Activated CD4-positive, alpha-beta T cell treated with anti-CD3 and anti-CD28 coated beads, Interleukin-2, Interleukin-6, amounts not matched to agents 100 ng/mL and 50 ng/mL, durations not matched to agents 16 hours and 8 hours (primary cell): ENCODE results near the gene PAQR7.

Experiments used
- DNase-seq: peaks from one replicate; pipeline ENCODE4 v3.0.0-alpha.2; 2020

Gene PAQR7

DNA sequence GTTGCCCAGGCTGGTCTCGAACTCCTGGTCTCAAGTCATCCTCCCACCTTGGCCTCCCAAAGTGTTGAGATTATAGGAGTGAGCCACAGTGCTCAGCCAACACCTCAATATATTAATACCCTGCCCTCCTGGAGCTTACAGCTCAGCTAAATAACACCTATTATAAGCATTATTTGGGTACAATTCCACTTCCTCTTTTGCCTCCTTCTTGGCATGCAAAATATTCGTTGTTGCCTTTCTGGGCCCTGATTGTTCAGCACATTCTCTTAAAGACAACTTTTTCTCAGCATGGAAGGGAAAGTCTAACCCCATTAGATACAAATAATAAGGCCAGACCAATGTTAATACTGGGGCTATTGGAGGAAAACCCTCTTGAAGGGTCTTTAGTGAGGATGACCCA is 2.8 kb downstream of the PAQR7 start:
- DNase-seq, result no peak

DNA sequence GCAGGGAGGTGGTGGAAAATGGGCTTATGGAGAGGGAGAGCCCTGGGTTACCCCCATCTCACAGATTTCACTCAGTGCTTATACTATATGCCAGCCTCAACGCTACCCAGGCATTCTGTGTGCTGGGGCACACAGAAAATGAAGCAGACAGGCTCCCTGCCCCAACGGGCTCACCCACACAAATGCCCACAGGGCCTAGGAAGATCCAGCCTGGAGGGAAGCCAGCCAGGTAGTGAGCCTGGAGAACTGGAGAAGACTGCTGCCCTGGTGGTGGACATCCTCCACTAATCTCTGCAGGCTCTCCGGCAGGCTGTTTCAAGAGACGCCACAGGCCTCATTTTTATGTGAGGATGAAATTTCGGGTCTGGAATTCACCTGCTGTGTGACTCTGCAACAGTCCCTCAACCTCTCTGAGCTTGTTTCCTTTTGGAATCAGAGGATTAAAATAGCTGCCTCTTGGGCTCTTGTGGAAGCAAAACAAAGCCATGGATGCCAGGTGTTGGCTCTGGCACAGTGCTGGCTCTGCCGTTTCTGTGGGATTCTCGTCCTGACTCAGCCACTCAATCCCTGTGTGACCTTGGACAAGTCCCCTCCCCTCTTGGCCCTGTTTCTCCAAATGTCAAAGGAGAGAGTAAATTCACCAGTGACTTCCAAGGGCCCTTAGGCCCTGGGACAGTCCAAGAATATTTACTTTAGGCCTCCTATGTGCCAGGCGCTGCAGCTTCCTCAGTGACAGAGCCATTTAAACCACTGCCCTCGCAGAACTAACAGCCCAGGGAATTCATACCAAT is 3.6 kb downstream of the PAQR7 start:
- no peak for DNase-seq

DNA sequence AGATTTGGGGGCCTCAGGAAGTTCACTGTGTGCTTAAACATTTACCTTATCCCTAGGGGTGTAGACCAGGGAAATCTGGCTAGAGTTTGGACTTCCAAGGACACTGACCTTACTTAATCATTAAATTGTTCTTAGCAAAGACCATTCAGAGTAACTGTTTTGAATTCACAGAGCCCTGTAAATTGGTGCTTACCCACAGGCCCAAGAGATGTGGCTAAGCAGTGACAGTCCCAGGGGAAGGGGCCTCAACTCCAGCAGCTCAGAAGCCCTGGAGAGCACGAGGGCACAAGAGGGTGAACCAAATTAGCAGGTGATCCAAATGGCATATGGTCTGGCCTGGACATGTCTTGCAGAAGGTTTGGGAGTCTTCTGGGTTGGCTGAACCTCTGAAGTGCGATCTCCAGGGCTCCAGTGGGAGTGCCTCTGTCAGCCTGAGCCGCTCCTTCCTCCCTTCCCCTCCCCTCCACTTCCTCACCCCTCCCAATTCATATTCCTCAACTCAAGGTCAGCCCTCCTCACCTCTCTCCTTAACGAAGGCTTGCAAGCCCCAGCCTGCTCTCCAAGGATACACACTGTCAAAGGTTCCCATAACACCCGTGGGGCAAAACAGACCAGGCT is 4.3 kb downstream of the PAQR7 start:
- DNase-seq, result no peak

DNA sequence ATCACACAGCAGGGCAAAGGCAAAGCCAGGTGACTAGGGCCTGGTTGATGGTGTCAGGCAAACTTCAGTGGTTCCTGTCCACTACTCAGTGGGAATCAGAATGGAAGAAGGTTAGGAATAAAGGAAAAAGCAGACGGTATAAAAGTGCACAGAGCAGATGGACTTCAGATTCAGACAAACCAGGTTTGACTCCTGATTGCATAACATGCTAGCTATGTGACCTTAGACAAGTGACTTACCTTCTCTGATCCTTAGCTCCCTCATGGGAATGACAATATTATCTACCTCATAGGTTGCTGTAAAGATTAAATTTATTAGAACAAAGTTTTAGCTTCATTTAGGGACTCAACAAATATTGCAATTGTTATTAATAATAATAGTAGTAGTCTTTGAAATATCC is 4.9 kb downstream of the PAQR7 start:
- DNase-seq, result no peak

DNA sequence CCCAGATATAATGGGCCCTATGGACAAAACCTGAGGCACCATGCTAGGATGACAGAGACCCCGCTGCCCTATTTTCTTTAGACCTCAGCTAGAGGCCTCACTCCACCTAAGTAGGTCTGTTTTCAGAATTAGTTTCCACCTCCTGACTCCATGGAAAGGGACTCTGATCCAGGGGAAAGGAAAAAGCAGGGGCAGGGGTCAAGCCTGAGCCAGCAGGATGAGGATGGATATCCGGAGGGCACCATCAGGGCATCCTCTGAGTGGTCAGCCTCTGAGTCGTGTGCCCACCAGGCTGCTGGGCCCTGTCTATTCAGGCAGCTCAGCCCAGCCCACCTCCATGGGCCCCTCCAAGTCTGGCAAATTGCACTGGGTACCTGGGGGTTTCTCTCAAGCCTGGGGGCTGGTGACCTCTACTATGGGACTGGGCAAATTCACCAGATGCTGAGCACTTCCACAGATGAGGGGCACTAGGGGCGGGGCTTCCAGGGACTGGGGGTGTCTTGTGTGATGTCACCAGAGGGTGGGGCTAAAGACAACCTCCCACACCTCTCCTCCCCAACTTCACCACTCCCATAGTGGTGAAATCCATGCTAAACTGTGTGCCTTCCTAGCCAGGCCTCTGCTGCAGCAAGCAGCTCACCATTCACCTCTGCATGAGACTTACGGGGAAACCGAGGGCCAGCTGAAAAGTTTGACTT is 5.5 kb downstream of the PAQR7 start:
- no peak for DNase-seq

DNA sequence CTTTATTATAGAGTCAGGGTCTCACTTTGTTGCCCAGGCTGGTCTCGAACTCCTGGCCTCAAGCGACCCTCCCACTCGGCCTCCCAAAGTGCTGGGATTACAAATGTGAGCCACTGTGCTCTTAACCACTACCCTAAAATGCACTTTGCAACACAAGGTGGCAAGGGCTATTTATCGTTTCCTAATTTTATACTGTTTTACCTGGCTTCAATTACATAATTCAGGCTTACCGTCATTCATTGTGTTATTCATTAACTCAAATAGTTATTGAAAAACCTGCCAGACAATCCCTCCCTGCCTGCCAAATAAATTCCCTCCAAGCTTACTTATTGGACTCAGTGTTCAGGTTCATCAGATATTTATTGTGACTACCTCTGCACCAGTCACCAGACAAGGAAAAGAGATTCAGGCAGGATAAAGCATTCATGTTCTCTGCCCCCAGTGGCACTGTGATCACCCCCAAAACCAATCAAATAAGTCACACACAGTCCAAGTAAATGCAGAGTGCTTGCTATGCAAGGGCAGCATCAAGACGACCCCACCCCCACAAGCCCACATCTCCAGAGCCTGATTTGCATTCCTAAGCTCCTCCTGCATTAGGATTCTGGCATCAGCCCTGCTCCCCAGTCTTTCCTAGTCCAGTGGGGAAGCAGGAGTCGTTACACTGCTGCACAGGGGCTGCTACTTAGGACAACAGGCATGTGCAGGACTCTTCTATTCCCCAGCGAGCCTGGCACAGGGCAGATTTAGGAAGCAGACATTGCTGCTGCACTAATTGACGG is 8.1 kb downstream of the PAQR7 start:
- no peak for DNase-seq

DNA sequence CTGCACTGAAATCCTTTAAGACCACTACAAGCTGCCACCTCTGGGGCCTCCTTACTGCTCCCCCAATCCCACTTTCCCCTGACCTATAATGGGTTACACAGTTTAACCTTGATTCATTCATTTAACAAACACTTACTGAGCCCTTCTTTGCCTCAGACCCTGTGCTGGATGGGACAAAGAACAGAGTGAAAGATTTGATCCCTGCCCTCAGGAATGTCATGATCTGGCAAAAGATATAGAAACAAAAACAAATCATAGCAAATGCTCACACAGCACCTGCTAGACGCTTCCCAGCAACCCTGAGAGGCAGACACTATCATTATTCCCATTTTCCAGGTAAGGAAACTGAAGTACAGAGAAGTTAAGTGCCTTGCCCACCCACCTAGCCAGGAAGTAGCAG is 9.2 kb downstream of the PAQR7 start:
- no peak for DNase-seq

DNA sequence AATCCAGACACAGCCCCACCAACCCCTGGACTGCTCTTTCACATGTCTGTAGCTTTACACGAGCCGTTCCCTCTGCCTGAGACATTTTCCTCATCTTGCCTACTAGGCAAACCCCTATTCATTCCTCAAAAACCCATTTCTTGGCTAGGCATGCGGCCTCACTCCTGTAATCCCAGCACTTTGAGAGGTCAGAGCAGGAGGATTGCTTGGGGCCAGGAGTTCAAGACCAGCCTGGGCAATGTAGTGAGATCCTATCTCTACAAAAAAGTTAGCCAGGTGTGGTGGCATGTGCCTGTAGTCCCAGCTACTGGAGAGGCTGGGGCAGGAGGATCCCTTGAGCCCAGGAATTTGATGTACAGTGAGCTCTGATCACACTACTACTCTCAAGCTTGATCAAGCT is 11.1 kb downstream of the PAQR7 start:
- DNase-seq, result no peak

DNA sequence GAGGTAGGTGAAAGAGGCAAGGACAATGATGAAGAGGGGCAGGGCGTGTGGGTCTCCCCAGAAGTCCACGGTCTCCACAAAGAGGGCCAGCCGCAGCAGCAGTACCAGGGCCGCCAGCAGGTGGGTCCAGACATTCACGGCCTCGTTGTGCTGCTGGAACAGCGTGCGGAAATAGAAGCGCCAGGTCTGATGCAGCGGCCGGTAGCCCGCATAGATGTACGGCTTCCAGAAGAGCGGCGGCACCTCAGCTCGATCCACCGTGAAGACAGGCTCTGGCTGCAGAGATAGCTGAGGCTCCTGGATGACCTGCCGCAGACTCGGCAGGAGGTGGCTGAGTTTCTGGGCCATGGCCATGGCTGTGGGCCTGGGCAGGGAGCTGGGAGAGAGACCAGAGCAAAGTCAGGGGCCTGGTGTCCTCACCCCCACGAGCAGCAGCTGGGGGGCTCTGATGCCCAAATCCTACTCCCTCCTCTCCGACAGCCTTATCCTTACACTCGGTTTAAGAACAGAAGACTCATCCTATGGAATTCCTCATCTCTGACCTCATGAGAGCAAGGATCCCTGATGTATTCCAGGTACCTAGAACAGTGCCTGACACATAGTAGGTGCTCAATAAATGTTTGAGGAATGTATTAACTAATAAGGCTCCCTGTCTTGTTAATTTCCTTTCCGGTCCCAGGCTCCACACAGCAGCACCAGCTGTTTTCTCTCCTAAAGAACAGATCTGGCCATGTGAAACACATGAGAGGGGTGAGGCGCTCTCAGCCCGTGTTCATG is 11.8 kb downstream of the PAQR7 start:
- no peak for DNase-seq

DNA sequence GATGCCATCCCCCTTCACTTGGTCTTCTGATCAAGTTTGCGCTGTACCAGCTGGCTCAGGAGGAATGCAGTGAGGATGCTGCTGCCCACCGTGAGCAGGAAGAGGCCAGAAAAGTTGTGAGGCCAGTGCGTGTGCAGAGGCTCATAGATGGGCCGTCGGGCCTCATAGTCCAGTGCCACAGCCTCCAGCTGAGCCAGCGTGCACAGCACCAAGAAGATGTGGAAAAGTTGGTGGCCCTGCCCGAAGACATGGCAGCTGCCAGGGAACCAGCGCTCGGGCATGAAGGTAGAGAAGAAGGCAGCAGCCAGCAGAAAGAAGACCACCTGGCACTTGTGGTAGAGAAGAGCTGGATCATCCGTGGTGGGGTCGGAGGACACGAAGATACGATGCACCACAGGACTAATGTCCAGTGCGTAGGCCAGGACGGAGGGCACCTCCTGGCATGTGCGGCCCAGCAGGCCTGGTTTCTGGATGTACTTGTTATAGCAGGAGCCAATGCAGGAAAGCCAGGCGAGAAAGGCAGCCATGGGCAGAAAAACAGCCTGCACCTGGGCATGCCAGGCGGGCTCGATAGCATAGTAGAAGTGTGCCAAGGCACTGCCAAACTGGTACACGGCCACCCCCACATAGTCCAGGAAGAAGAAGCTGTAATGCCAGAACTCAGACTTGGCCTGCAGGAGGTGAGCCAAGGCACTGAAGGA is 12.6 kb downstream of the PAQR7 start:
- DNase-seq, result no peak

DNA sequence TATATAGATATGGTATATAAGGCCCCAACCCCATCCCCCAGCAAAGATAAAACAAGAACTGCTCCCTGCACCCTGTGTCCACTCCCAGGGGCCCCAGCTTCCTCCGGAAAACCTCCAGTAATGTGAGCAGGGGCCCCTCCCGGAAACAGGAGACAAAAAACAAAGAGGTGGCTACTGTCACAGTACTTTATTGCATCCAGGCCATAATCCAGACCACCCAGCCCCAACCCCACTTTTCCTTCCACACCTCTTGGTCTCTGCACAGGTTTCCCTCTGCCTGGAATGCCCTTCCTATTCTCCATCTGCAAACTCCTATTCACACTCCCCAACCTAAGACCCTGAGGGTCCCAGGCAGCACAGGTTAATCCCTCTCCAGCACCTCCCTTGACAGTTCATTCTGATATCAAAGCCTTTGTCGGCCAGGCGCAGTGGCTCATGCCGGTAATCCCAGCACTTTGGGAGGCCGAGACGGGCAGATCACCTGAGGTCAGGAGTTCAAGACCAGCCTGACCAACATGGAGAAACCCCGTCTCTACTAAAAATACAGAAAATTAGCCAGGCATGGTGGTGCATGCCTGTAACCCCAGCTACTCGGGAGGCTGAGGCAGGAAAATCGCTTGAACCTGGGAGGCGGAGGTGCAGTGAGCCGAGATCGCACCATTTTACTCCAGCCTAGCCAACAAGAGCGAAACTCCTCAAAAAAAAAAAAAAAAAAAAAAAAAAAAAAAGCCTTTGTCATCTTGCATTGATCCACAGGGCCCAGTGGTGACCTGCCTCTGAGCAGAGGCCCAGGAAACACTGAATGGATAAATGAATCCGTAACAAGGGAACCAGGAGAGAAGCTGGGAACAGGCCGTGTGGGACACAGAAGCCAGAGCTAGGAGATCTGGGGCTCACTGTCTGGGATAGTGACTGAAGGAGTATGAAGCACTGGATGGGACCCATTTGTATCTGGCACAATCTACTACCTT is 13.9 kb downstream of the PAQR7 start:
- no peak for DNase-seq

DNA sequence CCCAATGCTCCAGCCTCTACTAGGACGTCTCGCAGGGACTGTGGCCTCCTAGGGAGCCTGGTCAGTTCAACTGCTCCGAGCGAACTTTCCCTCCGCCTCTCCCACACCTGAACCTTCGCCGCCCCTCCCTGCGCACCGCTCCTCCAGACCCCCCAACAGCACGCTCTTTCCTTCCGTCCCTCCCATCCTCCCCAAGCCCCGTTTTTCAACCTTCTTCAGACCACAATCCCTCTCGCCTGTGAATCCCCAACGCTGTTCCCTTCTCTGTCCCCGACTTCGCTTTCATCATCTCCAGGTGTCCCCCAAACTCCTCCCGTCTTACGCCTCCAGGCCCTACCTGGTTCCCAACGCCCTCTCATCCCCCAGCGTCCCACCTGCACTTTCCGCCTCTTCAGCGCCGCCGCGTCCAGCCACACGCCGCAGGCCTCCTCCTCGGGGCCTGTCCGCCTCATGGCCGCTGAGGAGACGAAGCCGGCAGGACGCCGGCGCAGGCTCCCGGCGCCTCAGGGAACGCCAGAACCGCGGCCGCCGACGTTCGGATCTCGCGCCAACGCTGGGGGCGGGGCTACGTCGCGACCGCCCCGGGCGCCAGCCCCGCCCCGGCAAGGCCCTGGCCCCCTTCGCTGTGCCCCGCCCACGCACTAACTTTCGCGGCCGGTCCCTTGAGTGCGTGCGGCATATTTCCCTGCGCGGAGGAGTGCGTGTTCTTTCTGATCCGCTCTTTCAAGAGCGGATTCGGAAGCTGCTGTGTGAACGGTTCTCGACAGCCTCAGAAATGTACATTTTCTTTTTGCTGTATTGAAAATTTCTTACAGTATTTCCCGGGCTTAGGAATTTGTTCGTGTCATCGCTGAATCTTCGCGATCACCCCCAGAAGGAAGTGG is 16.4 kb downstream of the PAQR7 start, which contains the start of gene AUNIP:
Gene AUNIP (minus strand): TSS at position 552 of the 884 bp plus-strand sequence. CDS start 100 bp downstream, at position 452.
- peak; percentile 93 for DNase-seq

DNA sequence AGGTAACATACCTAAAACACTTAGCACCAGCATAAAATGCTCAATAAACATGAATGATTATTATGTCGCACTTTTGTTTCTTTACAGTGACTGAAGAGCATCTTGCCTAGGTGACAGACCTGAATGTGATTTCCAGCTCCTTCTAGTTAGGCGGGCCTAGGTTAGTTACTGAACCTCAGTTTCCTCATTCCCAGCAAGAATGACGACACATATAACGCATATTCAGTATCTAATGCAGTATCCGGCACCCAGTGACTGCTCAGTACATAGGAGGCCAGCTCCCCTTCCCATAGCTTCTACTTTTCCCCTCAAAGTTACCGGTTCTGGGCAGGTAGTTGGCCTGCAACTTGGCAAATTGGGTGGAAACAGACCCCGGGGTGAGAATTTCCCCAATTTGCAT is 17.0 kb downstream of the PAQR7 start:
- no peak for DNase-seq

DNA sequence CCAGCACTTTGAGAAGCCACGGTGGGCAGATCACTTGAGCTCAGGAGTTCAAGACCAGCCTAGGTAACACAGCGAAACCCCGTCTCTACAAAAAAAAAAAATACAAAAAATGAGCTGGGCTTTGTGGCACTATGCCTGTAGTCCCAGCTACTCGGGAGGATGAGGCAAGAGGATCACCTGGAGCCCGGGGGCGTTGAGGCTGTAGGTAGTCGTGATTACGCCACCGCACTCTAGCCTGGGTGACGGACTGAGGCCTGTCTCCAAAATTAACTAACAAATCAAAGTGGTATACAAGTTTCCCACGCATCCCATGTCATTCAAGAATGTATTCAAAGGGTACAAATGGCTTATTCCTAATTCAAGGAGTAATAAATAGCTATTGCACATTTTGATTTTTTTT is 18.7 kb downstream of the PAQR7 start:
- DNase-seq, result no peak

DNA sequence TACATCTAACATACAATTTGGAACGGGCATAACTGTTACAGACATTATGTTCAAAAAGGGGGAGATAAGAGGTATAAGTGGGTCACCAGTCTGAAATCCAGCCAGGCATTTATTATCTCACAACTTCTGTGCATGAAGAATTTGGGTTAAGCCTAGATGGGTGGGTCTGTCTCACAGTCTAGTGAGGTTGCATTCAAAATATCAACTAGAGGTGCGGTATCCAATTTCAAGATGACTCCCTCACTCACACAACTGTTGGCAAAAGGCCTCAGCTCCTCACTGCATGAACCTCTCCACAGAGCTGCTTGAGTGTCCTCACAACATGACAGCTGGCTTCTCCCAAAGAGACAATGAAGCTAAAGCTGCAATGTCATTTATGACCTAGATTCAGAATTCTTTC is 21.0 kb downstream of the PAQR7 start:
- DNase-seq, result no peak

DNA sequence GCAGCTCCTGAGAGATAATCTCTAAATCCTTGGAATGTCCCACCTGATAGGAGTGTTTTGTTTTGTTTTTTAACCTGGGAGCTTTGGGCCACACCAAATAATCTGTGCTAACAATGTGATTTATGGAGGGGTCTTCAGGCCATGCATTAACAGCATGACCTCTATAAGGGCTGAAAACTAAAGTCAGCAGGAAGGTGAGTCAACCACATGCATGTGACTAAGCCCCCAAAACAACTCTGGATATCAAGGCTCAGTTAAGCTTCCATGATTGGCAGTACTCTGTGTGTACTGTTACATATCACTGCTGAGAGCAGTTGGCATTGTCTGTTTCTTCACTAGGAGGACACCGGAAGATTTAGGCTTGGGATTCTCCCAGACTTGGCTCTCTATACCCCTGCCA is 27.0 kb downstream of the PAQR7 start:
- DNase-seq, result no peak

DNA sequence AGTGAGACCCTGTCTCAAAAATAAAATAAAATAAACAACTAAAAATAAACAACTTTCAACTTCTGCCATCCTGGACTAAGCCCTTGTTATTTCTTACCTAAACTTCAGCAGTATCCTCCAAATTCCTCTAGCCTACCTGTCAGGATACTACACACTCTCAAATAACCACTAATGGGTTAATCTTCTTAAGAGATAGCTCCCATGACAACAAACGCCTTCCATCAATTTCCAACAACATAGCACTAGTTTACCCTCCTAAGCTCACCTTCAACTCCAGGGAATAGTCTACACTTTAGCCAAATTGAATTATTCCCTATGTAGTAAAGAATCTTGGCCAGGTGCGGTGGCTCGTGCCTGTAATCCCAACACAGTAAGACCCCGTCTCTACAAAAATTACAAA is 27.6 kb downstream of the PAQR7 start:
- DNase-seq, result no peak

DNA sequence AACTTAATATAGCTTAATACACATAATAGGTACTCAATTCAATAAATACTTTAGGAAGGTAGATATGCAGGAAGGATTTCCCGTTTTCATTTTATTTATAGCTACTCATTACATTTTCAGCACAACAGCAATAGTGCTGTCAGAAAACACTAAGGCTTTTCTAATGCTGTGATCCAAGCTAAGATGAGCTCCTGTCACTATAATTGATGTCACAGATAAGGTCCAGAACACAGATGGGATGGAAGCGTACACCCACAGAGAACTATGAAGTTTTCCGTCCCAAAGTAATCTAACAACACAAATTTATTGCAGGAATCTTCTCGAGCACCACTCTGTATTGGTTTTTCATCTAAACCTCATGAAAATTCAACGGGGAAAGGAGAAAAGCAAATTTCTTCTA is 29.8 kb downstream of the PAQR7 start:
- no peak for DNase-seq

DNA sequence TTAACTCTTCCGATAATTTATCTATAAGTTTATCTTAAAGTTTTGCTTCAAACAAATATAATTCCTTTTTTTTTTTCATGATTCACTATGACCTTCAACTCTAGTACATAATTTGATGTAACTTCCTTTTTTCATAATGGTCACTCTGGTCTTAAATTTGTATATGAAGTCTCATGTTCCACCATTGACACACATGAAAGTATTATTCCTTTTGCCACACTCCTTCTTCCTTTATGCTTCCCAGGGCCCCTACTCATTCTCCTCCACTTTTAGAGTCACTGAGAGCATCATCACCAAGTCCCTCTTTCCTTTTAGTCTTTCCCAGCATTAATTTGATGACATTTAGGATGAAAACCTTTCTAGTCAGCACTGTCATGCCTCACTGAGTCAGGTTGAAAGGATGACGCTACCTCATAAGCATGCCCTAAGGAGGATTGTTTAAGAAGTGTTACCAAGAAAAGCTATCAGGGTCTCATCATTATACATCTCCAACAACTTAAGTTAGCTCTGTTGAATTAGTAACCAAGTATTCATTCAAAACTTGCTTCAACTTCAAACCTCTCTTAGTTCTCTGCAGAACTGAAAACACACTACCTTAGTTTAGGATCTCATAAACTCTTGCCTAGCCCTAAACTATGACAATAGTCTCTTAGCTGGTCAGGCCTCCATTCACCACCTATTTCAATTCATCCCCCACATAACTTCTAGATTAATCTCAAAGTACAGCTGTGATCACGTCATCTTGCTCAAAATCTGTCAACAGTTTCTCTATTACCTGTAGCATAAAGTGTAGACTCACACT is 30.8 kb downstream of the PAQR7 start:
- no peak for DNase-seq
